ENCODE data around the gene MSX1.

- TF ChIP-seq ZNF557 (CRISPR knock-in tag; IDR thresholded peaks at IDR 0.05) (no peak), ZFX (CRISPR knock-in tag; IDR thresholded peaks at IDR 0.05; ENCODE audit: low read depth) (no peak), DPF2 (CRISPR knock-in tag; IDR thresholded peaks at IDR 0.05; ENCODE audit: borderline replicate concordance, low read depth) (no peak), ATF6 (CRISPR knock-in tag; conservative IDR thresholded peaks at IDR 0.05) (no peak), STAT6 (CRISPR knock-in tag; IDR thresholded peaks at IDR 0.05; ENCODE audit: borderline replicate concordance) (no peak), ZNF512B (CRISPR knock-in tag; IDR thresholded peaks at IDR 0.05; ENCODE audit: borderline replicate concordance) (no peak), PRDM10 (CRISPR knock-in tag; IDR thresholded peaks at IDR 0.05; ENCODE audit: low read depth) (no peak), ZNF432 (CRISPR knock-in tag; IDR thresholded peaks at IDR 0.05; ENCODE audit: borderline replicate concordance) (no peak), ARID3A (IDR thresholded peaks at IDR 0.05; ENCODE audit: low read depth, low read length) (no peak), CTCF (CRISPR knock-in tag; IDR thresholded peaks at IDR 0.05) (no peak), ZNF687 (CRISPR knock-in tag; IDR thresholded peaks at IDR 0.05) (no peak), NCOA5 (CRISPR knock-in tag; IDR thresholded peaks at IDR 0.05) (no peak), ZNF263 (CRISPR knock-in tag; IDR thresholded peaks at IDR 0.05) (no peak), HNF4A (CRISPR knock-in tag; IDR thresholded peaks at IDR 0.05) (no peak)
Observed at GRCh38 chr4:4819213-4819606, 40.3 kb upstream of the MSX1 start.
